Measurements from ENCODE around the gene STK4.
A peak's percentile ranks its signal among the peaks of the same experiment; 100 is the strongest.

The STK4 gene

GRCh38 chr20:44955270-44955669, 11.0 kb upstream of the STK4 start:
- no peak for DNase-seq

- no peak for DNase-seq
Measured at GRCh38 chr20:44956410-44956809, 9.9 kb upstream of the STK4 start.

- no peak for DNase-seq
Measured at GRCh38 chr20:44958276-44958675, 8.0 kb upstream of the STK4 start.

- no peak for DNase-seq
Measured at GRCh38 chr20:44959082-44959637, 7.2 kb upstream of the STK4 start.

- no peak for DNase-seq
Measured at GRCh38 chr20:44959638-44960102, 6.6 kb upstream of the STK4 start.

- peak; percentile 89 for DNase-seq
Measured at GRCh38 chr20:44960103-44960852, 6.0 kb upstream of the STK4 start, which contains the start of gene TOMM34. Gene TOMM34 (minus strand): TSS chr20:44960397. CDS start chr20:44960333, 64 bp downstream.

- DNase-seq: no peak
Measured at GRCh38 chr20:44961011-44961869, 5.1 kb upstream of the STK4 start.

GRCh38 chr20:44961870-44962267, 4.4 kb upstream of the STK4 start:
- DNase-seq: no peak

GRCh38 chr20:44962483-44962882, 3.8 kb upstream of the STK4 start:
- no peak for DNase-seq

GRCh38 chr20:44963325-44964215, 2.7 kb upstream of the STK4 start:
- no peak for DNase-seq

GRCh38 chr20:44965651-44966029, 672 bp upstream of the STK4 start:
- DNase-seq: no peak

GRCh38 chr20:44967207-44967807, 995 bp downstream of the STK4 start:
- peak; percentile 69 for DNase-seq

- no peak for DNase-seq
Measured at GRCh38 chr20:44969300-44969894, 3.1 kb downstream of the STK4 start.

GRCh38 chr20:44970243-44970757, 4.0 kb downstream of the STK4 start:
- DNase-seq: no peak

- no peak for DNase-seq
Measured at GRCh38 chr20:44973053-44973452, 6.7 kb downstream of the STK4 start.

- no peak for DNase-seq
Measured at GRCh38 chr20:44976698-44977097, 10.4 kb downstream of the STK4 start.

- DNase-seq: peak; percentile 95
Measured at GRCh38 chr20:44979090-44979621, 12.8 kb downstream of the STK4 start.

- no peak for DNase-seq
Measured at GRCh38 chr20:44981736-44982406, 15.6 kb downstream of the STK4 start.

- no peak for DNase-seq
Measured at GRCh38 chr20:44983093-44983674, 16.9 kb downstream of the STK4 start.

GRCh38 chr20:44988631-44989171, 22.4 kb downstream of the STK4 start:
- DNase-seq: no peak

Data from GF-D8 (cell line).